ENCODE results near the gene SNX6.

The SNX6 gene

GRCh38 chr14:34673702-34674101, 43.8 kb upstream of the SNX6 start:
- TF ChIP-seq TAF1 (IDR thresholded peaks at IDR 0.05; ENCODE audit: borderline replicate concordance, insufficient read depth, low read length) (no peak), SIN3A (IDR thresholded peaks at IDR 0.05; ENCODE audit: borderline replicate concordance, insufficient read depth, low read length) (no peak), REST (IDR thresholded peaks at IDR 0.05; ENCODE audit: insufficient read depth in 1 of 2, low read depth in 2 of 2, low read length in 2 of 2) (no peak), POLR2AphosphoS5 (IDR thresholded peaks at IDR 0.05; ENCODE audit: low read depth, low read length) (no peak), FOXP2 (optimal IDR thresholded peaks at IDR 0.05; ENCODE audit: borderline replicate concordance, extremely low read depth, extremely low read length, insufficient read depth) (no peak)

GRCh38 chr14:34671716-34672115, 41.8 kb upstream of the SNX6 start:
- TF ChIP-seq REST (IDR thresholded peaks at IDR 0.05; ENCODE audit: insufficient read depth in 1 of 2, low read depth in 2 of 2, low read length in 2 of 2) (no peak), POLR2AphosphoS5 (IDR thresholded peaks at IDR 0.05; ENCODE audit: low read depth, low read length) (no peak), FOXP2 (optimal IDR thresholded peaks at IDR 0.05; ENCODE audit: borderline replicate concordance, extremely low read depth, extremely low read length, insufficient read depth) (no peak), SIN3A (IDR thresholded peaks at IDR 0.05; ENCODE audit: borderline replicate concordance, insufficient read depth, low read length) (no peak), TAF1 (IDR thresholded peaks at IDR 0.05; ENCODE audit: borderline replicate concordance, insufficient read depth, low read length) (no peak)

- TF ChIP-seq POLR2AphosphoS5 (IDR thresholded peaks at IDR 0.05; ENCODE audit: low read depth, low read length) (no peak), FOXP2 (optimal IDR thresholded peaks at IDR 0.05; ENCODE audit: borderline replicate concordance, extremely low read depth, extremely low read length, insufficient read depth) (no peak), REST (IDR thresholded peaks at IDR 0.05; ENCODE audit: insufficient read depth in 1 of 2, low read depth in 2 of 2, low read length in 2 of 2) (no peak), TAF1 (IDR thresholded peaks at IDR 0.05; ENCODE audit: borderline replicate concordance, insufficient read depth, low read length) (no peak), SIN3A (IDR thresholded peaks at IDR 0.05; ENCODE audit: borderline replicate concordance, insufficient read depth, low read length) (no peak)
Measured at GRCh38 chr14:34668111-34668510, 38.2 kb upstream of the SNX6 start.

GRCh38 chr14:34667007-34667406, 37.1 kb upstream of the SNX6 start:
- TF ChIP-seq SIN3A (IDR thresholded peaks at IDR 0.05; ENCODE audit: borderline replicate concordance, insufficient read depth, low read length) (no peak), TAF1 (IDR thresholded peaks at IDR 0.05; ENCODE audit: borderline replicate concordance, insufficient read depth, low read length) (no peak), FOXP2 (optimal IDR thresholded peaks at IDR 0.05; ENCODE audit: borderline replicate concordance, extremely low read depth, extremely low read length, insufficient read depth) (no peak), POLR2AphosphoS5 (IDR thresholded peaks at IDR 0.05; ENCODE audit: low read depth, low read length) (no peak), REST (IDR thresholded peaks at IDR 0.05; ENCODE audit: insufficient read depth in 1 of 2, low read depth in 2 of 2, low read length in 2 of 2) (no peak)

Measured in PFSK-1 (cell line).